GM23248 (cell line): ENCODE measurements around the gene HRNR. TPM values are rescaled to one million over a fixed set of nuclear protein-coding genes. Genes with fewer than 3 reads are reported as not detected.
A peak's percentile ranks its signal among the peaks of the same experiment; 100 is the strongest.

Experiments used
- DNase-seq: peaks from one replicate; pipeline ENCODE4 v3.0.0-alpha.2; 2015
- H2AFZ ChIP-seq: fragments of 200-600 bp; sonication (generic); 2 replicates; pipeline ENCODE4 v1.6.1; 2016; ENCODE audit warnings: antibody characterized with exemption
- H3F3A ChIP-seq: fragments of 200-600 bp; sonication (generic); 2 replicates; pipeline ENCODE4 v1.6.1; 2016; ENCODE audit warnings: mild to moderate bottlenecking, antibody characterized with exemption, mixed run types; ENCODE audit not compliant: insufficient read depth
- H3K27ac ChIP-seq: fragments of 200-600 bp; sonication (generic); 2 replicates; pipeline ENCODE4 v1.5.1; 2016; ENCODE audit warnings: mild to moderate bottlenecking
- H3K27me3 ChIP-seq: fragments of 200-600 bp; sonication (generic); replicated peaks from 2 replicates; pipeline ENCODE4 v1.6.1; 2016; ENCODE audit warnings: mild to moderate bottlenecking; ENCODE audit not compliant: insufficient read depth
- H3K36me3 ChIP-seq: fragments of 200-600 bp; sonication (generic); 2 replicates; pipeline ENCODE4 v1.6.1; 2016; ENCODE audit warnings: low read depth, mild to moderate bottlenecking
- H3K4me1 ChIP-seq: fragments of 200-600 bp; sonication (generic); 2 replicates; pipeline ENCODE4 v1.6.1; 2016; ENCODE audit warnings: mild to moderate bottlenecking; ENCODE audit not compliant: insufficient read depth
- H3K4me2 ChIP-seq: fragments of 200-600 bp; sonication (generic); one replicate; pipeline ENCODE4 v1.6.1; 2016; ENCODE audit warnings: mild to moderate bottlenecking; ENCODE audit not compliant: unreplicated experiment
- H3K4me3 ChIP-seq: fragments of 200-600 bp; sonication (generic); 2 replicates; pipeline ENCODE4 v1.5.1; 2016; ENCODE audit warnings: mild to moderate bottlenecking
- H3K79me2 ChIP-seq: fragments of 200-600 bp; sonication (generic); 2 replicates; pipeline ENCODE4 v1.6.1; 2016; ENCODE audit warnings: mild to moderate bottlenecking; ENCODE audit not compliant: insufficient read depth
- H3K9ac ChIP-seq: fragments of 200-600 bp; sonication (generic); 2 replicates; pipeline ENCODE4 v1.6.1; 2016; ENCODE audit warnings: mild to moderate bottlenecking
- H3K9me2 ChIP-seq: fragments of 200-600 bp; sonication (generic); 2 replicates; pipeline ENCODE4 v1.6.1; 2016; ENCODE audit warnings: mixed run types, mild to moderate bottlenecking, moderate library complexity; ENCODE audit not compliant: insufficient read depth
- H3K9me3 ChIP-seq: fragments of 200-600 bp; sonication (generic); one replicate; pipeline ENCODE4 v1.6.1; 2017; ENCODE audit warnings: low read depth
- H4K20me1 ChIP-seq: fragments of 200-600 bp; sonication (generic); 2 replicates; pipeline ENCODE4 v1.6.0; 2016; ENCODE audit not compliant: insufficient read depth
- EZH2 ChIP-seq: fragments of 200-600 bp; sonication (generic); IDR thresholded peaks from 2 replicates; pipeline ENCODE4 v1.6.1; 2018; ENCODE audit warnings: antibody characterized with exemption, mild to moderate bottlenecking; ENCODE audit not compliant: insufficient read depth, poor library complexity, severe bottlenecking
- EZH2phosphoT487 ChIP-seq: fragments of 200-600 bp; sonication (generic); IDR thresholded peaks from 2 replicates; pipeline ENCODE4 v1.6.1; 2018; ENCODE audit warnings: antibody characterized with exemption, moderate library complexity, mild to moderate bottlenecking, low read depth; ENCODE audit not compliant: insufficient read depth
- WGBS, 2 experiments: methylation state at CpG; one replicate each; pipeline ENCODE4 v1.1.6; 2015 to 2017; ENCODE audit warnings: low lambda C conversion rate in 2 of 2, low coverage in 1 of 2; ENCODE audit errors: missing lambda C conversion rate in 2 of 2; 5-methylcytosine and 5-hydroxymethylcytosine counted together
- in situ Hi-C: fragments of 300-500 bp; cut with MboI; formaldehyde crosslinking; loops from 2 replicates; pipeline ENCODE4 v1.15.0; 2020
- polyA plus RNA-seq: library from polyadenylated mRNA; unstranded; fragments of >200 nt; fragmentation: Nextera tagmentation; extraction: Ambion mirVana; gene quantifications from 2 replicates; pipeline ENCODE4 v1.2.1, GENCODE V29; 2016
- total RNA-seq: library from RNA; depleted of rRNA; stranded (reverse); fragments of >200 nt; shearing (Covaris generic); gene quantifications from 2 replicates; pipeline ENCODE4 v1.2.3, GENCODE V29; 2014

HRNR gene
- total and polyA plus RNA-seq, 2 experiments from 2014 or later: 0.05 TPM; not detected in 1

DNA sequence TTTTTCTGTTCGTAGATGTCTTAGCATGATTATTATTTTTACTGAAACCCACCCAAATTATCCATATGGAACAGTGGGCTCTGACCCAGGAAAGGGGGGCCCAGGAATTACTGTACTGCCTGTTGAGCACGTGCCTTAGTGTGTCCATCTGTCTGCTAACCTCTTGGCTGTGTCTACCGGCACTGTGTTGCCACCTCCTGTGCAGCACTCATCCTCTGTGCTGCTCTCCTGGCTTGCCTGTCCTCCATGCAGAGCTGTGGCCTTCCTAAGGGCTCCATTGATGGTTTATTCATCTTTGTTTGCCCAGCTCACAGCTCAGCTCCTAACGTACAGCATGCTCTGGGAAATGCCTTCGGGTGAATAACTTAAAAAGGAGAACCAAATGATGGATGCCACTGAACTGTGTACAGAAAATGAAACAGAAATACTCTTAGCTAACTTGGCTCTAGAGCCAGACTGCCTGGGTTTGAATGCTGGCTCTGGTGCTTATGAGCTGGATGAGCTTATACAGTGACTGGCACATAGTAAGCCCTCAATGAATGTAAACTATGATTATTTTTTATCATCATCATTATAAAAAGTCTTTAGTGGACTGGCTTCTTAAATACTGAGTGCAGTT is 53.6 kb downstream of the HRNR start:
- Histone ChIP-seq H3K4me1 (peaks cover 16% of the 10 kb centered on the region), H2AFZ (no peak overlapping the region), H3K9me3 (no peaks in the 10 kb centered on the region), H3K36me3 (no peaks in the 10 kb centered on the region), H3K79me2 (no peaks in the 10 kb centered on the region), H3F3A (no peaks in the 10 kb centered on the region), H3K9me2 (no peaks in the 10 kb centered on the region), H3K9ac (no peak overlapping the region), H3K4me2 (no peak overlapping the region), H3K27me3 (peaks cover 27% of the 10 kb centered on the region), H3K27ac (no peak overlapping the region), H4K20me1 (no peaks in the 10 kb centered on the region), H3K4me3 (no peak overlapping the region)
- in situ Hi-C loops: no loop called here
- 77% methylated on average over 5 of the region's 5 CpGs for WGBS, 2 experiments
- no peak for DNase-seq
- no peak for TF ChIP-seq EZH2
- TF ChIP-seq EZH2phosphoT487: no peak

DNA sequence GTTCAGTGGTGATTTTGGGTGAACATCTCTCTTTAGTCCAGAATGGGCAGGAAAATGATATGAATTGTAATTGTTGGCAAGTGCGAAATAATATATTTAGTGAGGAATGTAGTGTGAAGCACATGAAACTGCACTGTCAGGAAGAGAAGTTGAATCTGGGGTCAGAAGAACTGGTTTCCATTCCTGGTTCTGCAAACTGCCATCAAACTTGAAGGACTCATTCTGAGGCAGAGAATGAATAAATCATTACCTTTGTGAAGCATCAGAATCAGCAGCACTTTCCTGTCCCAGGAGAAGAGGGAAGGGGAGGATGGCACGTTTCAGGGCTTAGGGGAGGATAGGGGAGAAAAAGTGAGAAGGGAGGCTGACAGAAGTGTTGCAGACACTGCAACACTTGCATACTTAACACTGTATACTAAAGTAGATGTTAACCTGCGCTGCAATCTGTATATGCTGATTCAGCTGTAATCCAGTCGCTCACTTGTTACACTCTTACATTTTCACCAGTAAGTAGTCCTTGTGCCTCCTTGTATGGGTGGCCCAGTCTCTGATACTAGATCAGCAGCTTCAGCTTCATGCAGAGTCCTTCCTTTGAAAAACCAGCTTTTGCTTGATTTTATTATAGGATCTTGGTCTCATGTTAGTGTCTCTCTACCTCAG is 54.5 kb downstream of the HRNR start:
- Histone ChIP-seq H3K36me3 (no peaks in the 10 kb centered on the region), H3K9me2 (no peaks in the 10 kb centered on the region), H3K4me1 (peaks cover 16% of the 10 kb centered on the region), H4K20me1 (no peaks in the 10 kb centered on the region), H3K27me3 (peaks cover 21% of the 10 kb centered on the region), H3K9ac (no peak overlapping the region), H3K4me2 (no peak overlapping the region), H3K9me3 (no peaks in the 10 kb centered on the region), H2AFZ (no peak overlapping the region), H3F3A (no peaks in the 10 kb centered on the region), H3K4me3 (no peak overlapping the region), H3K27ac (no peak overlapping the region), H3K79me2 (no peaks in the 10 kb centered on the region)
- in situ Hi-C loops: no loop called here
- no peak for TF ChIP-seq EZH2phosphoT487
- no peak for DNase-seq
- 94 to 100% methylated on average over 4 of the region's 4 CpGs for WGBS, 2 experiments

DNA sequence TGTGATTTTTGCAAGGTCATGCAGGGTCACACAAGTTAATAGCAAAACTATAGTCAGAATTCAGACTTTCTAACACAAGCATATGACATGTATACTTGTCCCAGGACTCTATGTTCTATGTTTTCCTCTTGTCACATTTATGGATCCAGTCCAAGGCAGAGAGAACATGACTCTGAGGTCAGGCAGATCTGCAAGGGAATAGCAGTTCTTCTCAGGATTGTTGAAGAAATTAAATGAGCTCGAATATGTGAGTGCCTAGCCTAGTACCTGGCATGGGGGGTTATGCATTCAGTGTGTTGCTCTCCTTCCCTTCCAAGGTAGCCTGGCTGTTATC is 55.5 kb downstream of the HRNR start:
- in situ Hi-C loops: no loop called here
- DNase-seq: peak; percentile 27

DNA sequence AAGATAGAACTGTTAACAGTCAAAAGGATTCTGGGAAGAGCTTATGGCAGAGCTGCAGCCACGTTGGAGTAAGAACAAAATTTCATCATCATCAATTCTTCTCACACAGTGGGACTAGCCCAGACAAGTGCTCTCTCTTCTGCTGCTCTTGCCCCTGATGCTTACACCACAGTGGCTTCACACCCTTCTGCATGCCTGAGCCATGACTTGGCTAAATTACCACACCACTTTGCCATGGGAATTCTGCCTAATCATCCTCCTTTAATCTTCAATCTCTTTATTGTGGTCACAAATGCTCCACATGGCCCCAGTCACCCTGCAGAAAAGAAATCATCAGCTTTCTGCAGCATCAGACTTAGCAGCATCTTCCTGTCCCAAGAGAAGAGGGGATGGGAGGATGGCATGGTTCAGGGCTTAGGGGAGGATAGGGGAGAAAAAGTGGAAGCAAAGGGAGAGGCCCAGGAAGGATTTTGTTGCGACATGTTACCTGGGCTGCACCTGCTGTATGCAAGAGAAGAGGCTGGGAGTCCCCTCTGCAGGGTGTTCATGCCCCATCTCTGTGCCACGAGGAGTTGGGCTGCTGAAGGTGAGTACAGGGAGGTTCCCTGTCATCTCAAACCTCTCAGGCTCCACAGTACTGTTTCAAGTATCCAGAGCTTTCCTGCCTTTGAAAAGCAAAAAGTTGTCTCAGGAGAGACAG is 56.0 kb downstream of the HRNR start:
- Histone ChIP-seq H3F3A (peaks cover 5% of the 10 kb centered on the region), H3K9ac (no peak overlapping the region), H3K4me1 (peaks cover 23% of the 10 kb centered on the region), H3K4me3 (no peak overlapping the region), H3K36me3 (no peaks in the 10 kb centered on the region), H2AFZ (no peak overlapping the region), H3K79me2 (no peaks in the 10 kb centered on the region), H3K27me3 (peaks cover 19% of the 10 kb centered on the region), H3K27ac (no peak overlapping the region), H3K4me2 (no peak overlapping the region), H4K20me1 (no peaks in the 10 kb centered on the region), H3K9me2 (no peaks in the 10 kb centered on the region), H3K9me3 (no peaks in the 10 kb centered on the region)
- peak; percentile 89 for DNase-seq
- TF ChIP-seq EZH2 (no peak), EZH2phosphoT487 (peak; percentile 88)
- WGBS, 2 experiments: 48 to 55% methylated on average over 3 of the region's 3 CpGs
- in situ Hi-C loops: no loop called here

More for the DNA sequence above, 55.5 kb downstream of the HRNR start:
- Histone ChIP-seq H3K9me3 (no peaks in the 10 kb centered on the region), H3K27me3 (peaks cover 19% of the 10 kb centered on the region), H3K9ac (no peak overlapping the region), H3K27ac (no peak overlapping the region), H2AFZ (no peak overlapping the region), H4K20me1 (no peaks in the 10 kb centered on the region), H3K79me2 (no peaks in the 10 kb centered on the region), H3K4me2 (no peak overlapping the region), H3K9me2 (no peaks in the 10 kb centered on the region), H3K4me3 (no peak overlapping the region), H3K4me1 (peaks cover 18% of the 10 kb centered on the region), H3F3A (no peaks in the 10 kb centered on the region), H3K36me3 (no peaks in the 10 kb centered on the region)
- TF ChIP-seq EZH2phosphoT487 (no peak), EZH2 (no peak)
- 50 to 53% methylated on average over 1 of the region's 1 CpG for WGBS, 2 experiments
